ENCODE measurements around the gene TNC. TPM values are rescaled to one million over a fixed set of nuclear protein-coding genes. Genes with fewer than 3 reads are reported as not detected.
A peak's percentile ranks its signal among the peaks of the same experiment; 100 is the strongest.

Gene TNC
- total and polyA plus RNA-seq, 2 of the 4 experiments (the other 2 are of a cell fraction), result 192 to 253 TPM

- no peak overlapping the region for H2BK20ac ChIP-seq (ENCODE audit: low read depth, low read length)
- dilution Hi-C loops (cut with HindIII; ENCODE audit: low sequenced_read_pairs, unreplicated experiment) (no loop called here), in situ Hi-C loops (cut with MboI; ENCODE audit: low sequenced_read_pairs) (no loop called here), intact Hi-C loops (cut with micrococcal nuclease) (no loop called here)
- TF ChIP-seq FOS (IDR thresholded peaks at IDR 0.05; ENCODE audit: low read depth, low read length) (peak; percentile 31; the same call in 1 of the 2 replicates), RCOR1 (IDR thresholded peaks at IDR 0.05; ENCODE audit: insufficient replicate concordance, low read length) (no peak)
- no peak overlapping the region; the same call in 2 of the 3 replicates for H2BK15ac ChIP-seq (ENCODE audit: low read depth, low read length)
- H3K79me1 ChIP-seq (ENCODE audit: low read depth in 1 of 2, low read length in 2 of 2), result peaks cover 39 to 65% of the 10 kb centered on the region in 2 experiments
- H4K5ac ChIP-seq (ENCODE audit: low read depth, low read length), result no peak overlapping the region
- H2AFZ ChIP-seq (replicated peaks; ENCODE audit: low read length, poor library complexity), result no peak overlapping the region
- no peak overlapping the region for H3K23ac ChIP-seq (ENCODE audit: low read depth, low read length)
- H4K91ac ChIP-seq (ENCODE audit: insufficient read depth, low read depth, low read length), result no peak overlapping the region
- WGBS, 2 experiments (ENCODE audit: extremely low coverage in 2 of 2, insufficient read length in 1 of 2), result no CpG with 5 or more reads among the region's 1 CpG
- no peak overlapping the region for H3K14ac ChIP-seq (replicated peaks; ENCODE audit: low read depth, low read length)
- H3K4ac ChIP-seq (ENCODE audit: low read depth, low read length), result no peak overlapping the region
- H2AK5ac ChIP-seq (ENCODE audit: low read depth, low read length), result no peak overlapping the region
- no peak overlapping the region for H2AK9ac ChIP-seq (replicated peaks; ENCODE audit: low read depth, low read length, poor library complexity)
- peaks cover 26% of the 10 kb centered on the region for H3K36me3 ChIP-seq (ENCODE audit: control insufficient read depth, insufficient read depth, low read length)
- H3K4me2 ChIP-seq (ENCODE audit: low read depth, low read length), result no peak overlapping the region
- POLR2A ChIA-PET (ENCODE audit: unreplicated experiment), result interaction anchor here (0.6 kb wide), 1 partner anchor 8 kb away, joined by 3 read pairs; the partner anchor contains the start of gene TNC
- peaks cover 12% of the 10 kb centered on the region for H4K20me1 ChIP-seq (ENCODE audit: insufficient read depth, low read length)
- BruUV-seq (replicated peaks), result no TSS peak
- CTCF ChIA-PET, result no interaction called here
- peaks cover 7% of the 10 kb centered on the region; the same call in 1 of the 2 replicates for H3K4me1 ChIP-seq (ENCODE audit: control insufficient read depth, insufficient read depth, low read length)
- DNase-seq (peak; percentile 72), ATAC-seq (ENCODE audit: low read depth) (peak; percentile 50)
- no peak overlapping the region for H3K4me3 ChIP-seq (ENCODE audit: insufficient read depth, low read depth, low read length)
- no peak overlapping the region for H2BK120ac ChIP-seq (ENCODE audit: low read depth, low read length)
- no peak overlapping the region for H3K18ac ChIP-seq (ENCODE audit: low read depth, low read length)
- no peak overlapping the region for H3K9ac ChIP-seq (ENCODE audit: low read depth, low read length)
- H3K56ac ChIP-seq (ENCODE audit: extremely low read depth, insufficient read depth, low read length), result no peak overlapping the region
- H3K27ac ChIP-seq (ENCODE audit: insufficient read depth, low read length), result no peak overlapping the region
- H4K8ac ChIP-seq (ENCODE audit: low read depth in 2 of 2, low read length in 2 of 2), result no peak overlapping the region
- peaks cover 10% of the 10 kb centered on the region for H3K9me1 ChIP-seq (ENCODE audit: insufficient read depth, low read length)
- no peaks in the 10 kb centered on the region for H3K9me3 ChIP-seq (ENCODE audit: control insufficient read depth, insufficient read depth, low read length)
- H2BK5ac ChIP-seq (ENCODE audit: low read depth, low read length, poor library complexity, severe bottlenecking), result no peak overlapping the region
- H3K27me3 ChIP-seq (ENCODE audit: control insufficient read depth, insufficient read depth, low read length), result no peaks in the 10 kb centered on the region
Measured at GRCh38 chr9:115109486-115109885, 8.5 kb downstream of the TNC start.

All from IMR-90 (cell line).